Measurements from ENCODE around the gene NEK9. TPM values are rescaled to one million over a fixed set of nuclear protein-coding genes. Genes with fewer than 3 reads are reported as not detected.
A peak's percentile ranks its signal among the peaks of the same experiment; 100 is the strongest.

NEK9 gene
- total and polyA plus RNA-seq, 2 experiments from 2014 or later: 16.3 to 31.1 TPM

GRCh38 chr14:75141062-75141461, 14.2 kb upstream of the NEK9 start:
- H3K4me3 Mint-ChIP-seq: no peak overlapping the region
- H3K27me3 Mint-ChIP-seq (ENCODE audit: insufficient read depth, low read depth, poor library complexity): peaks cover 3% of the 10 kb centered on the region
- Histone ChIP-seq H3K27me3 (ENCODE audit: insufficient read depth) (no peaks in the 10 kb centered on the region), H3K4me2 (no peak overlapping the region), H3K4me3 (no peak overlapping the region), H3K4me1 (ENCODE audit: insufficient read depth) (no peaks in the 10 kb centered on the region), H3K79me2 (replicated peaks; ENCODE audit: insufficient read depth) (peaks cover 33% of the 10 kb centered on the region), H3K27ac (ENCODE audit: low read depth) (no peak overlapping the region), H3K36me3 (ENCODE audit: insufficient read depth) (0 out of 2 replicates have a peak, but pooled peaks cover under 1% of the 10 kb centered on the region), H2AFZ (no peak overlapping the region), H4K20me1 (replicated peaks; ENCODE audit: insufficient read depth) (peaks cover 14% of the 10 kb centered on the region; the same call in 1 of the 2 replicates), H3F3A (replicated peaks; ENCODE audit: low read depth) (no peaks in the 10 kb centered on the region), H3K9me2 (ENCODE audit: insufficient read depth) (no peaks in the 10 kb centered on the region)
- TF ChIP-seq REST (IDR thresholded peaks at IDR 0.05; ENCODE audit: unreplicated experiment) (no peak), ZNF331 (CRISPR knock-in tag; IDR thresholded peaks at IDR 0.05; ENCODE audit: low read depth) (no peak), CREB1 (CRISPR knock-in tag; IDR thresholded peaks at IDR 0.05; ENCODE audit: low read depth) (no peak), NANOG (IDR thresholded peaks at IDR 0.05; ENCODE audit: borderline replicate concordance) (no peak), EZH2phosphoT487 (IDR thresholded peaks at IDR 0.05; ENCODE audit: unreplicated experiment) (no peak), STAT1 (IDR thresholded peaks at IDR 0.05; ENCODE audit: unreplicated experiment) (no peak), ZNF114 (CRISPR knock-in tag; IDR thresholded peaks at IDR 0.05) (no peak), ZNF462 (CRISPR knock-in tag; IDR thresholded peaks at IDR 0.05) (no peak), ETS1 (IDR thresholded peaks at IDR 0.05) (no peak), JUNB (IDR thresholded peaks at IDR 0.05; ENCODE audit: unreplicated experiment) (no peak), POLR2AphosphoS5 (IDR thresholded peaks at IDR 0.05; ENCODE audit: low read depth) (no peak), EZH2 (IDR thresholded peaks at IDR 0.05; ENCODE audit: low read depth, unreplicated experiment) (no peak), CTCF (conservative IDR thresholded peaks at IDR 0.05; ENCODE audit: low read depth in 2 of 2) (no peak)
- H3K9me3 Mint-ChIP-seq: no peaks in the 10 kb centered on the region
- no peak for DNase-seq (ENCODE audit: low spot score)
- peaks cover 3% of the 10 kb centered on the region; the same call in 1 of the 3 replicates for H3K4me1 Mint-ChIP-seq
- H3K36me3 Mint-ChIP-seq (ENCODE audit: low read depth): peaks cover 14% of the 10 kb centered on the region
- no peak for ATAC-seq
- peak overlapping the region; percentile 36; the same call in 1 of the 2 replicates for H3K27ac Mint-ChIP-seq
